Renal cortex interstitium (tissue), 11 donors: ENCODE data around the gene SELENBP1. TPM values are rescaled to one million over a fixed set of nuclear protein-coding genes. Genes with fewer than 3 reads are reported as not detected.
"Not testable (repeated sequence)": the region's sequence is repeated elsewhere in the genome, so short reads cannot be mapped to it uniquely, and the experiment has no call there.

ENCODE experiments used
- DNase-seq, 11 donors: peaks; one replicate each; pipeline ENCODE4 v3.0.0-alpha.2; 2013; ENCODE audit warnings: low read depth in 9 of 11, low spot score in 4 of 11; ENCODE audit errors: extremely low read depth in 1 of 11
- polyA plus RNA-seq, 3 donors: library from polyadenylated mRNA; unstranded; fragments of 120-200 nt; gene quantifications; one replicate each; pipeline ENCODE4 v1.2.1, GENCODE V29; 2013; ENCODE audit not compliant: insufficient read length in 3 of 3

SELENBP1 gene
- polyA plus RNA-seq, 3 donors: 42.1 to 55.9 (median 52.7) TPM

- no peak for DNase-seq
Observed at GRCh38 chr1:151352021-151352718, 20.3 kb downstream of the SELENBP1 start.

- DNase-seq: not testable (repeated sequence)
Observed at GRCh38 chr1:151350323-151350722, 22.2 kb downstream of the SELENBP1 start.

GRCh38 chr1:151347523-151348246 is 24.8 kb downstream of the SELENBP1 start:
- DNase-seq: no peak

GRCh38 chr1:151346769-151347522 is 25.6 kb downstream of the SELENBP1 start, which contains the start of gene RFX5:
Gene RFX5 (minus strand): TSS chr1:151347252. CDS start chr1:151346320, 932 bp downstream.
- DNase-seq: peak; percentile 89 to 97 (median 95)

- DNase-seq: no peak
Observed at GRCh38 chr1:151346082-151346768, 26.3 kb downstream of the SELENBP1 start.

GRCh38 chr1:151344291-151344690 is 28.2 kb downstream of the SELENBP1 start:
- no peak for DNase-seq

- no peak for DNase-seq
Observed at GRCh38 chr1:151343587-151343986, 28.9 kb downstream of the SELENBP1 start.

GRCh38 chr1:151342569-151342968 is 29.9 kb downstream of the SELENBP1 start:
- no peak for DNase-seq

- no peak for DNase-seq
Observed at GRCh38 chr1:151342021-151342420, 30.5 kb downstream of the SELENBP1 start.

- DNase-seq: peak in 6 of 11 donors; percentile 55 to 83 (median 70)
Observed at GRCh38 chr1:151340870-151341754, 31.4 kb downstream of the SELENBP1 start.

GRCh38 chr1:151336556-151336955 is 35.9 kb downstream of the SELENBP1 start:
- DNase-seq: no peak

- no peak for DNase-seq
Observed at GRCh38 chr1:151334822-151335221, 37.7 kb downstream of the SELENBP1 start.

GRCh38 chr1:151327903-151328674 is 44.4 kb downstream of the SELENBP1 start:
- DNase-seq: no peak

- DNase-seq: peak; percentile 94 to 99 (median 97)
Observed at GRCh38 chr1:151327223-151327902, 45.1 kb downstream of the SELENBP1 start, which contains the start of gene PI4KB. Gene PI4KB (minus strand): TSS chr1:151327416. CDS start chr1:151316481, 10,935 bp downstream.

GRCh38 chr1:151326619-151327222 is 45.8 kb downstream of the SELENBP1 start:
- DNase-seq: peak in 1 of 11 donors; percentile 26

GRCh38 chr1:151325646-151326429 is 46.7 kb downstream of the SELENBP1 start:
- DNase-seq: no peak
